ENCODE data around the gene TMTC1.

TMTC1 gene

GRCh38 chr12:29709496-29710040 lies 74.2 kb downstream of the TMTC1 start:
- no peak for DNase-seq (ENCODE audit: low spot score)

GRCh38 chr12:29709054-29709453 lies 74.7 kb downstream of the TMTC1 start:
- no peak for DNase-seq (ENCODE audit: low spot score)

GRCh38 chr12:29707846-29708245 lies 75.9 kb downstream of the TMTC1 start:
- no peak for DNase-seq (ENCODE audit: low spot score)

- no peak for DNase-seq (ENCODE audit: low spot score)
Observed at GRCh38 chr12:29706311-29706710, 77.4 kb downstream of the TMTC1 start.

GRCh38 chr12:29703528-29703927 lies 80.2 kb downstream of the TMTC1 start:
- DNase-seq (ENCODE audit: low spot score) = no peak

- no peak for DNase-seq (ENCODE audit: low spot score)
Observed at GRCh38 chr12:29702972-29703371, 80.8 kb downstream of the TMTC1 start.

- DNase-seq (ENCODE audit: low spot score) = no peak
Observed at GRCh38 chr12:29702222-29702621, 81.5 kb downstream of the TMTC1 start.

GRCh38 chr12:29700761-29701481 lies 82.8 kb downstream of the TMTC1 start:
- DNase-seq (ENCODE audit: low spot score) = no peak

GRCh38 chr12:29698756-29699155 lies 85.0 kb downstream of the TMTC1 start:
- no peak for DNase-seq (ENCODE audit: low spot score)

- no peak for DNase-seq (ENCODE audit: low spot score)
Observed at GRCh38 chr12:29695800-29696199, 87.9 kb downstream of the TMTC1 start.

GRCh38 chr12:29695026-29695425 lies 88.7 kb downstream of the TMTC1 start:
- DNase-seq (ENCODE audit: low spot score) = no peak

- DNase-seq (ENCODE audit: low spot score) = no peak
Observed at GRCh38 chr12:29694002-29694401, 89.7 kb downstream of the TMTC1 start.

GRCh38 chr12:29692237-29692636 lies 91.5 kb downstream of the TMTC1 start:
- DNase-seq (ENCODE audit: low spot score) = no peak

- DNase-seq (ENCODE audit: low spot score) = no peak
Observed at GRCh38 chr12:29691161-29691854, 92.4 kb downstream of the TMTC1 start.

- no peak for DNase-seq (ENCODE audit: low spot score)
Observed at GRCh38 chr12:29690728-29691127, 93.0 kb downstream of the TMTC1 start.

GRCh38 chr12:29688914-29689313 lies 94.8 kb downstream of the TMTC1 start:
- DNase-seq (ENCODE audit: low spot score) = no peak

GRCh38 chr12:29682088-29682487 lies 101.7 kb downstream of the TMTC1 start:
- DNase-seq (ENCODE audit: low spot score) = no peak

- no peak for DNase-seq (ENCODE audit: low spot score)
Observed at GRCh38 chr12:29681370-29681769, 102.4 kb downstream of the TMTC1 start.

GRCh38 chr12:29676676-29677075 lies 107.1 kb downstream of the TMTC1 start:
- no peak for DNase-seq (ENCODE audit: low spot score)

GRCh38 chr12:29674463-29674862 lies 109.3 kb downstream of the TMTC1 start:
- no peak for DNase-seq (ENCODE audit: low spot score)

GRCh38 chr12:29673346-29673745 lies 110.4 kb downstream of the TMTC1 start:
- DNase-seq (ENCODE audit: low spot score) = no peak

GRCh38 chr12:29672580-29672979 lies 111.2 kb downstream of the TMTC1 start:
- DNase-seq (ENCODE audit: low spot score) = no peak

- DNase-seq (ENCODE audit: low spot score) = no peak
Observed at GRCh38 chr12:29671742-29672141, 112.0 kb downstream of the TMTC1 start.

Measured in AG08395 (cell line).